ENCODE data around the gene PPEF2. TPM values are rescaled to one million over a fixed set of nuclear protein-coding genes. Genes with fewer than 3 reads are reported as not detected.

Gene PPEF2
- total and polyA plus RNA-seq, 2 experiments from 2014 or later: not detected

GRCh38 chr4:75889537-75890199, 12.6 kb downstream of the PPEF2 start:
- H3K79me2 ChIP-seq: no peaks in the 10 kb centered on the region
- no peak overlapping the region for H3K4me2 ChIP-seq
- H3K4me3 ChIP-seq: no peak overlapping the region
- H4K20me1 ChIP-seq (ENCODE audit: insufficient read depth, poor library complexity, severe bottlenecking): no peaks in the 10 kb centered on the region
- DNase-seq (ENCODE audit: low spot score): no peak
- no peaks in the 10 kb centered on the region for H3K36me3 ChIP-seq (replicated peaks; ENCODE audit: insufficient read depth, low read depth)
- no peak overlapping the region for H3K27ac ChIP-seq
- no peaks in the 10 kb centered on the region for H3K9me3 ChIP-seq (ENCODE audit: low read depth)
- TF ChIP-seq CTCF (IDR thresholded peaks at IDR 0.05; ENCODE audit: poor library complexity): no peak
- H3K4me1 ChIP-seq (ENCODE audit: insufficient read depth): no peaks in the 10 kb centered on the region
- H3K9me2 ChIP-seq (replicated peaks; ENCODE audit: insufficient read depth): no peaks in the 10 kb centered on the region
- peaks cover 3% of the 10 kb centered on the region for H3K27me3 ChIP-seq
- no peak overlapping the region for H2AFZ ChIP-seq
- WGBS (ENCODE audit: low lambda C conversion rate, missing lambda C conversion rate): 92% methylated on average over 9 of the region's 9 CpGs

- Histone ChIP-seq H3K4me2 (no peak overlapping the region), H3K36me3 (replicated peaks; ENCODE audit: insufficient read depth, low read depth) (no peaks in the 10 kb centered on the region), H3K27ac (no peak overlapping the region), H3K79me2 (no peaks in the 10 kb centered on the region), H3K9me2 (replicated peaks; ENCODE audit: insufficient read depth) (no peaks in the 10 kb centered on the region), H3K4me1 (ENCODE audit: insufficient read depth) (no peaks in the 10 kb centered on the region), H4K20me1 (ENCODE audit: insufficient read depth, poor library complexity, severe bottlenecking) (no peaks in the 10 kb centered on the region), H2AFZ (no peak overlapping the region), H3K4me3 (no peak overlapping the region), H3K9me3 (ENCODE audit: low read depth) (no peaks in the 10 kb centered on the region), H3K27me3 (peaks cover 3% of the 10 kb centered on the region)
- no peak for DNase-seq (ENCODE audit: low spot score)
- 96% methylated on average over 24 of the region's 24 CpGs for WGBS (ENCODE audit: low lambda C conversion rate, missing lambda C conversion rate)
- TF ChIP-seq EZH2phosphoT487 (IDR thresholded peaks at IDR 0.05; ENCODE audit: low read depth, severe bottlenecking, unreplicated experiment): no peak
- TF ChIP-seq CTCF (IDR thresholded peaks at IDR 0.05; ENCODE audit: poor library complexity): no peak
- no peak for TF ChIP-seq EZH2 (IDR thresholded peaks at IDR 0.05; ENCODE audit: borderline replicate concordance)
Measured at GRCh38 chr4:75886104-75886503, 16.1 kb downstream of the PPEF2 start.

GRCh38 chr4:75881476-75881875, 20.8 kb downstream of the PPEF2 start:
- no peak for DNase-seq (ENCODE audit: low spot score)
- Histone ChIP-seq H3K4me3 (no peak overlapping the region), H4K20me1 (ENCODE audit: insufficient read depth, poor library complexity, severe bottlenecking) (no peaks in the 10 kb centered on the region), H3K9me3 (ENCODE audit: low read depth) (no peaks in the 10 kb centered on the region), H3K27me3 (peaks cover 8% of the 10 kb centered on the region), H3K4me1 (ENCODE audit: insufficient read depth) (no peaks in the 10 kb centered on the region), H3K27ac (no peak overlapping the region), H3K9me2 (replicated peaks; ENCODE audit: insufficient read depth) (no peaks in the 10 kb centered on the region), H3K79me2 (no peaks in the 10 kb centered on the region), H3K36me3 (replicated peaks; ENCODE audit: insufficient read depth, low read depth) (no peaks in the 10 kb centered on the region), H2AFZ (no peak overlapping the region), H3K4me2 (no peak overlapping the region)
- TF ChIP-seq CTCF (IDR thresholded peaks at IDR 0.05; ENCODE audit: poor library complexity) (no peak), EZH2 (IDR thresholded peaks at IDR 0.05; ENCODE audit: borderline replicate concordance) (no peak), EZH2phosphoT487 (IDR thresholded peaks at IDR 0.05; ENCODE audit: low read depth, severe bottlenecking, unreplicated experiment) (no peak)
- WGBS (ENCODE audit: low lambda C conversion rate, missing lambda C conversion rate): 97% methylated on average over 3 of the region's 3 CpGs

Data from hepatocyte (in vitro differentiated cells).